Iris pigment epithelial cell (primary cell): Measurements from ENCODE around the gene FKBP8.
"Not testable (repeated sequence)": the region's sequence is repeated elsewhere in the genome, so short reads cannot be mapped to it uniquely, and the experiment has no call there.

Source experiments
- DNase-seq: peaks from one replicate; pipeline ENCODE4 v3.0.0-alpha.2; 2011; ENCODE audit warnings: low read depth

FKBP8 gene

GRCh38 chr19:18542941-18543813 is at the start of gene FKBP8:
Gene FKBP8, minus strand, starts transcription at chr19:18543573. Its CDS starts 1,603 bp downstream, at chr19:18541970.
- peak; percentile 86 for DNase-seq

- not testable (repeated sequence) for DNase-seq
Observed at GRCh38 chr19:18592732-18593131, 49.4 kb upstream of the FKBP8 start.

- DNase-seq = no peak
Observed at GRCh38 chr19:18591735-18592385, 48.5 kb upstream of the FKBP8 start.

- DNase-seq = peak; percentile 84
Observed at GRCh38 chr19:18590273-18591272, 47.2 kb upstream of the FKBP8 start.

GRCh38 chr19:18589380-18590272 is 46.3 kb upstream of the FKBP8 start:
- peak; percentile 83 for DNase-seq

- DNase-seq = peak; percentile 75
Observed at GRCh38 chr19:18588611-18589379, 45.4 kb upstream of the FKBP8 start, which contains the start of gene REX1BD. Gene REX1BD, plus strand, starts transcription at chr19:18588798. Its CDS starts 4 bp downstream, at chr19:18588802.

- DNase-seq = no peak
Observed at GRCh38 chr19:18587962-18588610, 44.7 kb upstream of the FKBP8 start.

- no peak for DNase-seq
Observed at GRCh38 chr19:18587561-18587960, 44.2 kb upstream of the FKBP8 start.

GRCh38 chr19:18586306-18586705 is 42.9 kb upstream of the FKBP8 start:
- no peak for DNase-seq

- no peak for DNase-seq
Observed at GRCh38 chr19:18580311-18580710, 36.9 kb upstream of the FKBP8 start.

- DNase-seq = no peak
Observed at GRCh38 chr19:18577365-18577914, 34.1 kb upstream of the FKBP8 start.

- DNase-seq = no peak
Observed at GRCh38 chr19:18576383-18576782, 33.0 kb upstream of the FKBP8 start.

- DNase-seq = no peak
Observed at GRCh38 chr19:18574691-18575291, 31.4 kb upstream of the FKBP8 start.

- peak; percentile 99 for DNase-seq
Observed at GRCh38 chr19:18571564-18572344, 28.4 kb upstream of the FKBP8 start, which contains the start of gene UBA52. Gene UBA52, plus strand, starts transcription at chr19:18571857. Its CDS starts 1,444 bp downstream, at chr19:18573301.

GRCh38 chr19:18568367-18568766 is 25.0 kb upstream of the FKBP8 start:
- no peak for DNase-seq

- DNase-seq = no peak
Observed at GRCh38 chr19:18566953-18567352, 23.6 kb upstream of the FKBP8 start.

GRCh38 chr19:18562086-18562485 is 18.7 kb upstream of the FKBP8 start:
- peak; percentile 64 for DNase-seq

- DNase-seq = no peak
Observed at GRCh38 chr19:18559685-18560084, 16.3 kb upstream of the FKBP8 start.
